ENCODE data around the gene RFC2. TPM values are rescaled to one million over a fixed set of nuclear protein-coding genes. Genes with fewer than 3 reads are reported as not detected.

RFC2 gene
- total RNA-seq, 4 donors from 2014 or later: 7.5 to 18.7 (median 14.9) TPM

DNA sequence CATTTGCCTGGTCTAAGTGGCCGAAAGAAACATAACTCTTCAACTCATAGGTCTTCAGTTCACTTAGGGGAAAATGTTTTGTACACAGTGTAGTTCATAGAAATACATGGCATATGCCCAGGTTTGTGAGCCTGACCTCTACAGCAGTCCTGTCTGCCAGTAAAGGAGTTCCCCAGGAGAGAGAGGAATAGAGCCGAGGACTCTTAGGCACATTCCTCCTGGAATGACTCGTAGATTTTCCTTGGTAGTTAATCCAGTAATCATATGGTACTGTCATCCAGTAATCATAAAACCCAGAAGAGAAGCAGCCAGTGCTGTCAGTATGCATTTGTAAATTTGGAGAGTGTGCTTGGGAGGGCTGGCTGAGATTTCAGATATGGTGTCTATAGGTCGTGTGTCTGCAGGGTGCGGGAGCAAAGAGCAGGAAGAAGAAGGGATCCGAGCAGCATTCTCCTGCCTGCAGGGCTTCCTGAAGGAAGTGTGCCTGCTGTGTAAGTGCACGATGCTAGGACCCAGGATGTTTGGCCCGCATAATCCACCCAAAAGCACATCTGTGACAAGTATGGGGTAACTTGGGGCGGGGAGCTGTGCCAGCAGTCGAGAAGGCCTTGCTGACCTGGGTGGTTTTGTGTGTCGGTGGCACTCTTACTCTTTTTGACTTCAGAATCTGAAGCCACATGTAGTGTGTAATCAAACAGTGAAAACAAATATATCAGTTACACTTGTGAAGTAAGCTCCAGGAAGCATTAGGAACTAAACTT lies 66.1 kb downstream of the RFC2 start:
- 60% methylated on average over 11 of the region's 11 CpGs for WGBS
- intact Hi-C loops (cut with DNase I): loop anchor here (10.0 kb wide), 1 partner anchor 323 kb away; the partner anchor contains the start of gene TMEM270
- no peak for DNase-seq (ENCODE audit: extremely low spot score)
- H3K36me3 ChIP-seq: peaks cover 44 to 58% (median 54%) of the 10 kb centered on the region in 4 donors
- no peaks in the 10 kb centered on the region for H3K9me3 ChIP-seq
- TF ChIP-seq, protein P1, sequence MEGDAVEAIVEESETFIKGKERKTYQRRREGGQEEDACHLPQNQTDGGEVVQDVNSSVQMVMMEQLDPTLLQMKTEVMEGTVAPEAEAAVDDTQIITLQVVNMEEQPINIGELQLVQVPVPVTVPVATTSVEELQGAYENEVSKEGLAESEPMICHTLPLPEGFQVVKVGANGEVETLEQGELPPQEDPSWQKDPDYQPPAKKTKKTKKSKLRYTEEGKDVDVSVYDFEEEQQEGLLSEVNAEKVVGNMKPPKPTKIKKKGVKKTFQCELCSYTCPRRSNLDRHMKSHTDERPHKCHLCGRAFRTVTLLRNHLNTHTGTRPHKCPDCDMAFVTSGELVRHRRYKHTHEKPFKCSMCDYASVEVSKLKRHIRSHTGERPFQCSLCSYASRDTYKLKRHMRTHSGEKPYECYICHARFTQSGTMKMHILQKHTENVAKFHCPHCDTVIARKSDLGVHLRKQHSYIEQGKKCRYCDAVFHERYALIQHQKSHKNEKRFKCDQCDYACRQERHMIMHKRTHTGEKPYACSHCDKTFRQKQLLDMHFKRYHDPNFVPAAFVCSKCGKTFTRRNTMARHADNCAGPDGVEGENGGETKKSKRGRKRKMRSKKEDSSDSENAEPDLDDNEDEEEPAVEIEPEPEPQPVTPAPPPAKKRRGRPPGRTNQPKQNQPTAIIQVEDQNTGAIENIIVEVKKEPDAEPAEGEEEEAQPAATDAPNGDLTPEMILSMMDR (IDR thresholded peaks at IDR 0.05): no peak
- TF ChIP-seq POLR2AphosphoS5 (IDR thresholded peaks at IDR 0.05): no peak
- no peak for TF ChIP-seq POLR2A (IDR thresholded peaks at IDR 0.05; ENCODE audit: low read depth)
- TF ChIP-seq EP300 (IDR thresholded peaks at IDR 0.05): no peak
- peak overlapping the region; percentile 8 to 77 (median 63) for H3K27ac ChIP-seq (replicated peaks in 1 of 4)
- no peak overlapping the region for H3K4me3 ChIP-seq
- H3K4me1 ChIP-seq: peaks cover 55 to 61% (median 58%) of the 10 kb centered on the region in 4 donors
- no peaks in the 10 kb centered on the region for H3K27me3 ChIP-seq

DNA sequence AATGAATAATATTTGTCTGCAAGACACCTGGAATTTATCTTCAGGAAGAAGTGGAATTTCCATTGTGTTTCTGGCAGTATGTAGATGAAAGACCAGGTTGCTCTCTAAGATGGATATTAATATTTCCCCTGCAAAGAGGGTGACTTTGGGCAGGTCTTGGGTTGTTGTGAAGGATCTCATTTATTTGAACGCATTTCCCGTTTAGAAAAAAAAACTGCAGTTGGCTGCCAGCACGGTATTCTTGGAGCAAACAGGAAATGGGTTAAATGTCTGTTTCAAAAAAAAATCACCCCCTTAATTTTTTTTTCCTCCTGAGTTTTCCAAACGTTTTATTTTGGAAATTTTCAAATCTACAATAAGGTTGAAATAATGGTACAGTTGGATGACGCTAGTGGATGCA lies 68.6 kb downstream of the RFC2 start:
- H3K9me3 ChIP-seq: no peaks in the 10 kb centered on the region
- H3K36me3 ChIP-seq: peaks cover 23 to 44% (median 30%) of the 10 kb centered on the region in 4 donors
- peaks cover 79 to 86% (median 83%) of the 10 kb centered on the region in 4 donors for H3K4me1 ChIP-seq
- no peaks in the 10 kb centered on the region for H3K27me3 ChIP-seq
- TF ChIP-seq EP300 (IDR thresholded peaks at IDR 0.05) (no peak), POLR2A (IDR thresholded peaks at IDR 0.05; ENCODE audit: low read depth) (no peak), POLR2AphosphoS5 (IDR thresholded peaks at IDR 0.05) (no peak)
- TF ChIP-seq, protein P1 (IDR thresholded peaks at IDR 0.05): no peak
- WGBS: 10% methylated on average over 5 of the region's 5 CpGs
- H3K27ac ChIP-seq (replicated peaks in 1 of 4): peak overlapping the region in 3 of 4 donors; percentile 32 to 60 (median 36)
- DNase-seq (ENCODE audit: extremely low spot score): no peak
- H3K4me3 ChIP-seq: no peak overlapping the region
- intact Hi-C loops (cut with DNase I): loop anchor here (10.0 kb wide), 1 partner anchor 321 kb away; the partner anchor contains the start of gene TMEM270

DNA sequence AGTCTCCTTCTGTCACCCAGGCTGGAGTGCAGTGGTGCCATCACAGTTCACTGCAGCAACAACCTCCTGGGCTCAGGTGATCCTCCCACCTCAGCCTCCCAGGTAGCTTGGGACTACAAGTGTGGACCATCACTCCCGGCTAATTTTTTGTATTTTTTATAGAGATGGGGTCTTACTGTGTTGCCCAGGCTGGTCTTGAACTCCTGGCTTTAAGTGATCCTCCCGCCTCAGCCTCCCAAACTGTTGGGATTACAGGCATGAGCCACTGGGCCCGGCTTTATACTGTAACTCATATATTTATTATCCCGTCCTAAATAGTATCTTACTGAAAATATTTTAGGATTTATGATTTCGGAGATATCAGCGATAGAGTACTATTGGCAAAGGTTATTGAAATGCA lies 69.2 kb downstream of the RFC2 start:
- intact Hi-C loops (cut with DNase I): loop anchor here (10.0 kb wide), 1 partner anchor 320 kb away; the partner anchor contains the start of gene TMEM270

DNA sequence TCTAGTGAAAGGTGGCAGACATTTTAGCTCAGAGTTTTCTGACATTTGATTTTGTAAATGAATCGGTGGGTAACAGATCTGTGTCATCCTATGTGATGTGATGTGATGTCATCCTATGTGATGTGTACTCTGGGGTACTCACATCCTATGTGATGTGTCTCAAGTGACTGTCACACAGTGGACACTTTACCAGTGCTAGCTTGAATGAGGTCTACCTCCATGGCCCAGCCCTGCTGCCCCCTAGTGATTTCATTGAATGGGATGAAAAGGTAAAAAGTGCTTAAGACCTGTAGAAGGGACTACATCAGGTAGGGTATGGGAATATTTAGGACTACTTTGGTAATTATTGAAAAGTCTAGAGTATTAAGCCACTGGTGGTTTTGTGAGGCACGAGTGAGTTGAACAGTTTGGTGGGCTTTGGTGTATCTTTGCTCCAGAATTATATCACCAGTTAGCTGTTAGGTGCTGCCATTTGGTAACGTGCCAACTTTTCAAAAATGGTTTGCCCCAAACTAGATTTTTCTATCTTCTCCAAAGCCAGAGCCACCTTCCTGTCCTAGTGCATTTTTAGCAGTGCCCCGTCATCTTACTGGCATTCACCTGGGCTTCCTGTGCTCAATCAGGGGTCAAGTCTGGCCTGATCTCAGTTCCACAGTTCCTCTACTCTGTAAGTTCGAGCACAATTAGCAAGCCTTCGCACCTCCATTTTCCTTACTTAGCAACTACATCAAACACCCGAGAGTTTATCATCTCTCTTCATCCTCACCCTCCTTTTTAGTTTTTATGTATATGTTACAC lies 70.3 kb downstream of the RFC2 start:
- no peak for DNase-seq (ENCODE audit: extremely low spot score)
- no peak for TF ChIP-seq POLR2A (IDR thresholded peaks at IDR 0.05; ENCODE audit: low read depth)
- no peak for TF ChIP-seq POLR2AphosphoS5 (IDR thresholded peaks at IDR 0.05)
- TF ChIP-seq, protein P1 (IDR thresholded peaks at IDR 0.05): no peak
- TF ChIP-seq EP300 (IDR thresholded peaks at IDR 0.05): no peak
- H3K36me3 ChIP-seq: peaks cover 8 to 29% (median 12%) of the 10 kb centered on the region in 4 donors
- WGBS: 55% methylated on average over 7 of the region's 7 CpGs
- H3K27ac ChIP-seq (replicated peaks in 1 of 4): peak overlapping the region in 2 of 4 donors; percentile 30 to 31
- H3K9me3 ChIP-seq: no peaks in the 10 kb centered on the region
- no peak overlapping the region for H3K4me3 ChIP-seq
- peaks cover 93 to 100% (median 100%) of the 10 kb centered on the region in 4 donors for H3K4me1 ChIP-seq
- no peaks in the 10 kb centered on the region for H3K27me3 ChIP-seq
- intact Hi-C loops (cut with DNase I): loop anchor here (10.0 kb wide), 1 partner anchor 319 kb away; the partner anchor contains the start of gene TMEM270

More for the DNA sequence above, 69.2 kb downstream of the RFC2 start:
- H3K4me3 ChIP-seq: no peak overlapping the region
- no peak for DNase-seq (ENCODE audit: extremely low spot score)
- TF ChIP-seq EP300 (IDR thresholded peaks at IDR 0.05): no peak
- no peak for TF ChIP-seq POLR2A (IDR thresholded peaks at IDR 0.05; ENCODE audit: low read depth)
- TF ChIP-seq POLR2AphosphoS5 (IDR thresholded peaks at IDR 0.05): no peak
- TF ChIP-seq, protein P1 (IDR thresholded peaks at IDR 0.05): no peak
- H3K27ac ChIP-seq (replicated peaks in 1 of 4): peak overlapping the region; percentile 10 to 60 (median 34)
- H3K4me1 ChIP-seq: peaks cover 85 to 92% (median 89%) of the 10 kb centered on the region in 4 donors
- no peaks in the 10 kb centered on the region for H3K27me3 ChIP-seq
- peaks cover 18 to 38% (median 23%) of the 10 kb centered on the region in 4 donors for H3K36me3 ChIP-seq
- no peaks in the 10 kb centered on the region for H3K9me3 ChIP-seq
- WGBS: 86% methylated on average over 6 of the region's 6 CpGs
